Parathyroid adenoma (tissue), 2 donors: ENCODE measurements around the gene ZDHHC8.
"Not testable (repeated sequence)": the region's sequence is repeated elsewhere in the genome, so short reads cannot be mapped to it uniquely, and the experiment has no call there.

Experiments
- H2AFZ ChIP-seq: fragments of 300-600 bp; sonication (generic); one replicate; pipeline ENCODE4 v1.7.0; 2017; ENCODE audit warnings: antibody characterized with exemption, mild to moderate bottlenecking
- H3K27ac ChIP-seq: fragments of 300-600 bp; sonication (generic); one replicate; pipeline ENCODE4 v1.7.0; 2017
- H3K27me3 ChIP-seq: fragments of 300-600 bp; sonication (generic); one replicate; pipeline ENCODE4 v1.7.0; 2017; ENCODE audit warnings: low read length; ENCODE audit not compliant: control insufficient read depth, insufficient read depth
- H3K36me3 ChIP-seq: fragments of 300-600 bp; sonication (generic); one replicate; pipeline ENCODE4 v1.7.0; 2017; ENCODE audit warnings: low read length; ENCODE audit not compliant: control insufficient read depth, insufficient read depth
- H3K4me1 ChIP-seq: fragments of 300-600 bp; sonication (generic); one replicate; pipeline ENCODE4 v1.7.0; 2017; ENCODE audit warnings: control low read depth
- H3K4me2 ChIP-seq: fragments of 300-600 bp; sonication (generic); one replicate; pipeline ENCODE4 v1.7.0; 2017; ENCODE audit warnings: low read length
- H3K4me3 ChIP-seq: fragments of 300-600 bp; sonication (generic); one replicate; pipeline ENCODE4 v1.7.0; 2017; ENCODE audit warnings: low read depth, low read length
- H3K79me2 ChIP-seq: fragments of 300-600 bp; sonication (generic); one replicate; pipeline ENCODE4 v1.7.0; 2017; ENCODE audit warnings: control low read depth
- H3K9ac ChIP-seq: fragments of 300-600 bp; sonication (generic); one replicate; pipeline ENCODE4 v1.7.0; 2017; ENCODE audit warnings: mild to moderate bottlenecking
- H3K9me3 ChIP-seq: fragments of 300-600 bp; sonication (generic); one replicate; pipeline ENCODE4 v1.7.0; 2017; ENCODE audit warnings: low read length; ENCODE audit not compliant: control insufficient read depth
- TF ChIP-seq, protein P1 (sequence below): fragments of 300-600 bp; sonication (generic); IDR thresholded peaks from one replicate; pipeline ENCODE4 v1.7.0; 2017; ENCODE audit warnings: antibody characterized with exemption, mild to moderate bottlenecking
- donor health status: primary hyperparathyroidism.

Gene ZDHHC8

DNA sequence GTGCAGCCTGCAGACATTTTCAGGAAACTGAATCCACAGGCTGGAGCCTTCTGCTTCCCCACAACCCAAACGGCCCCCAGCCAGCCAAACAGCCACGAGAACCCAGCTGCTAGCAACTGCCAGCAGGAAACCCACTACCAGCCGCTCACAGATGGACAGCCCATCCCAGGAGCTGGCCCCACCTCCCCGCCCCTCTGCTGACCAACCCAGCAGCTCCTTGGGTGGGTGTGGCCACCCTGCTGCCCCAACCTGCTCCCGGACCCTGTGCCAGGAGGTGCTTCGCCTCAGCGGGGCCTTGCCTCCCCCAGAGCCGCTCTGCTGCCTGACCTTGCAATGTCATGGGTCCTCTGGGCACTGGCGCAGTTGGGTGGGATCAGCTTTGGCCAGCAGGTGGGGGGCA, 27.5 kb downstream of the ZDHHC8 start:
- Histone ChIP-seq H3K9ac (no peak overlapping the region), H3K4me2 (no peak overlapping the region), H3K4me1 (no peaks in the 10 kb centered on the region), H3K79me2 (no peaks in the 10 kb centered on the region), H3K4me3 (no peak overlapping the region), H3K36me3 (no peaks in the 10 kb centered on the region), H3K9me3 (no peaks in the 10 kb centered on the region), H3K27ac (no peak overlapping the region), H3K27me3 (no peaks in the 10 kb centered on the region), H2AFZ (no peak overlapping the region)
- TF ChIP-seq, protein P1, sequence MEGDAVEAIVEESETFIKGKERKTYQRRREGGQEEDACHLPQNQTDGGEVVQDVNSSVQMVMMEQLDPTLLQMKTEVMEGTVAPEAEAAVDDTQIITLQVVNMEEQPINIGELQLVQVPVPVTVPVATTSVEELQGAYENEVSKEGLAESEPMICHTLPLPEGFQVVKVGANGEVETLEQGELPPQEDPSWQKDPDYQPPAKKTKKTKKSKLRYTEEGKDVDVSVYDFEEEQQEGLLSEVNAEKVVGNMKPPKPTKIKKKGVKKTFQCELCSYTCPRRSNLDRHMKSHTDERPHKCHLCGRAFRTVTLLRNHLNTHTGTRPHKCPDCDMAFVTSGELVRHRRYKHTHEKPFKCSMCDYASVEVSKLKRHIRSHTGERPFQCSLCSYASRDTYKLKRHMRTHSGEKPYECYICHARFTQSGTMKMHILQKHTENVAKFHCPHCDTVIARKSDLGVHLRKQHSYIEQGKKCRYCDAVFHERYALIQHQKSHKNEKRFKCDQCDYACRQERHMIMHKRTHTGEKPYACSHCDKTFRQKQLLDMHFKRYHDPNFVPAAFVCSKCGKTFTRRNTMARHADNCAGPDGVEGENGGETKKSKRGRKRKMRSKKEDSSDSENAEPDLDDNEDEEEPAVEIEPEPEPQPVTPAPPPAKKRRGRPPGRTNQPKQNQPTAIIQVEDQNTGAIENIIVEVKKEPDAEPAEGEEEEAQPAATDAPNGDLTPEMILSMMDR, result no peak

DNA sequence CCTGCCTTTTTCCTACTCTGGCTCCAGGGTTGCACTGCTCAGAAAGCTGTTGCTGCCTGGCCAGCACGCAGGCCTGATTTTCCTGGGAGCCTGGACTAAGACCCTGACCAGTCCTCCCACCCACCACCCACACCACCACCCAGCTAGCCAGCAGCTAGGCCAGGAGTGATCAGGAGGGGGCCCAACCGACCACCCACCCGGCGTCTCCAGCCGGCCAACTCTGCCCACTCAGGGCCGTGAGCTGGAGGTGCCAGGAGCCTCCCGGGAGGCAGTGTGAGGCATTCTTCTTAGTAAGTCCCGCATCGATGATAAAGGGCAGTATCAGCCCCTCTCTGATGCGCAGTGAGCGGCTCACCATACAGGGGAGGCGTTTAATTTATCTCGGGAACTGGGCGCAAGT, 27.9 kb downstream of the ZDHHC8 start:
- H2AFZ ChIP-seq, H3K27ac ChIP-seq, H3K36me3 ChIP-seq, H3K4me3 ChIP-seq, H3K4me2 ChIP-seq, H3K27me3 ChIP-seq, H3K79me2 ChIP-seq, H3K4me1 ChIP-seq, H3K9me3 ChIP-seq, H3K9ac ChIP-seq: not testable (repeated sequence)

DNA sequence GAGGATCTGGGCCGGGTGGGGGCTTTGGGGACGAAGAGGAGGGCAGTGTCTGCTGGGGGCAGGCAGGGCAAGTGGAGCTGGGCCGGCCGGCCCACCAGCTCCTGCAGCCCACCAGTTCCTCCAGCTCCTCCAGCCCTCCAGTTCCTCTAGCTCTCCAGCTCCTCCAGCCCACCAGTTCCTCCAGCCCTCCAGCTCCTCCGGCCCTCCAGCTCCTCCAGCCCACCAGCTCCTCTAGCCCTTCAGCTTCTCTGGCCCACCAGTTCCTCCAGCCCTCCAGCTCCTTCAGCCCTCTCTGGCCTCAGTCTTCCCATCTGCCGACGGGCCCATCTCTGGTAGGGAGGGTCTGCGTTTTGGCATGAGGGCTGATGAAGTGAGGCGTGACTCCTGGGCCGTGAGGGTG, 28.4 kb downstream of the ZDHHC8 start:
- H2AFZ ChIP-seq, result no peak overlapping the region
- H3K4me1 ChIP-seq, result no peaks in the 10 kb centered on the region
- no peak overlapping the region for H3K27ac ChIP-seq
- H3K36me3 ChIP-seq, result no peaks in the 10 kb centered on the region
- no peak overlapping the region for H3K4me3 ChIP-seq
- TF ChIP-seq, protein P1, result no peak
- no peak overlapping the region for H3K9ac ChIP-seq
- H3K9me3 ChIP-seq, result no peaks in the 10 kb centered on the region
- no peaks in the 10 kb centered on the region for H3K27me3 ChIP-seq
- no peak overlapping the region for H3K4me2 ChIP-seq
- no peaks in the 10 kb centered on the region for H3K79me2 ChIP-seq

DNA sequence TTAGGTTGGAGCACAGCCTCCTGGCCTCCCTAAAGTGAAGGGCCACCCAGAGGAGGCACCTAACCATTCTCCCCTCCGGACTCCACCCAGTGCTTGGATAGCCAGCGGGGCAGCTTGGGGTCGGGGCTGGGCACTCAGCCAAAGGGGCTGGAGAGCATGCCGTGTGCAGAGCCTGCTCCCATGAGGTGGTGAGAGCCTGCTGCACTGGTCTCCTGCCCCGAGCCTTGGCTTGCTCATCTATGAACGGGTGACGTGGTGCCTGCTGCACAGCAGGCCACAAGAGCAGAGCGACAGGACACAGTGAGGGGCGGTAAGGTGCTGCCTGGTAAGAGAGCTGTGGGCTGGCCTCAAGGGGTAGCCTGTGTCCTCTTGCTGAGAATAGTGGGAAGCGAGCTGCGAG, 33.3 kb downstream of the ZDHHC8 start:
- H3K27me3 ChIP-seq, result no peaks in the 10 kb centered on the region
- no peak overlapping the region for H3K4me2 ChIP-seq

DNA sequence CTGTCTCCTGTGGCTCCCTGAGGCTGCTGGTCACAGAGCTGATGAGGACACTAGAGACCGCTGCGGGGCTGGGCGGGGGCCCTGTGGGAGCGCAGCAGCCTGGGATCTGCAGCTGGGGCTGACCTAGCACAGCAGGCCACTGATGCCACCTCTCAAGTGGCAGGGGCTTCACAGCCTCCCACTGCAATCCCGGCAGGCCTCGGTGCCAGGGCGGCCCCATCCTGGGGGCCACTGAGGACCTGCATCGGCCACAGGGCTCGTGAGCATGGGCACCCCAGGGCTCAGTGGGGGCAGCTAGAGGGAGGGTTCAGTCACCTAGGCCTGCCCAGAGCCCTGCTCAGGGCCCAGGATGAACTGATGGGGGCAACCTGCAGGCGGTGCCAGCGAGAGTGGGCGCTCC, 33.8 kb downstream of the ZDHHC8 start:
- TF ChIP-seq, protein P1, result no peak
- no peak overlapping the region for H3K27ac ChIP-seq
- H3K9ac ChIP-seq, result no peak overlapping the region
- no peaks in the 10 kb centered on the region for H3K9me3 ChIP-seq
- H3K4me3 ChIP-seq, result no peak overlapping the region
- no peaks in the 10 kb centered on the region for H3K4me1 ChIP-seq
- no peak overlapping the region for H2AFZ ChIP-seq
- H3K79me2 ChIP-seq, result no peaks in the 10 kb centered on the region
- no peak overlapping the region for H3K4me2 ChIP-seq
- H3K36me3 ChIP-seq, result no peaks in the 10 kb centered on the region
- no peaks in the 10 kb centered on the region for H3K27me3 ChIP-seq

More for the DNA sequence above, 33.3 kb downstream of the ZDHHC8 start:
- Histone ChIP-seq H2AFZ (no peak overlapping the region), H3K4me3 (no peak overlapping the region), H3K79me2 (no peaks in the 10 kb centered on the region), H3K27ac (no peak overlapping the region), H3K4me1 (no peaks in the 10 kb centered on the region), H3K9ac (no peak overlapping the region), H3K9me3 (no peaks in the 10 kb centered on the region), H3K36me3 (no peaks in the 10 kb centered on the region)
- TF ChIP-seq, protein P1, result no peak
